Measurements from ENCODE around the gene DYRK1A.

DYRK1A gene

DNA sequence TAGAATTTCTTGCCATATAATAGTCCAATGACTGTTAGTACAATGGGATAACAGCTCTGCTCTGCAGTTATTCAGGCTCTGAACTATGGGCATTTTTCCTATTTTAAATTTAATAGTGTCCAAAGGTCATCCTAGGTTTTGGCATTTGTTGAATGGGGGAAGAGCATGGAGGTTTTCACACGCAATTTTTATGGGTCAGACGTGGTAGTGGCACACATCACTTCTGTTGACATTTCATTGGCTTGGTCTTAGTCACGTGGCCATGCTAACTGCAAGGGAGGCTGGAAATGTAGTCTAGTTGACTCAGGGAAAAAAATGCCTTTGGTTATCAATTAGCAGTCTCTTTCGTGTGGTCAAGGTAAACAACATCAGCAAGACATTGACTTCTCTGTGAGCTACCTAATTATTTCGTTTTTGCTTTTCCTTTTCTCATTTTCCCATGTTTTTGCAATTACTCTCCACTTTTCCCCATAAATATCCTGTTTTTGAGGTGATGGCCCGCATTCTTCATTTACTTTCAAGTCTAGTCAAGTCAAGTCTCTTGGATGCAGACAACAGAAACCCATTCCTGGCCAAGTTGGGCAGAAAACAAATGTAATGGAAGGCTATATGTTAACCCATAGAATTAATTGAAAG is 82.8 kb downstream of the DYRK1A start:
- no peak for DNase-seq (ENCODE audit: low read depth in 2 of 2)

DNA sequence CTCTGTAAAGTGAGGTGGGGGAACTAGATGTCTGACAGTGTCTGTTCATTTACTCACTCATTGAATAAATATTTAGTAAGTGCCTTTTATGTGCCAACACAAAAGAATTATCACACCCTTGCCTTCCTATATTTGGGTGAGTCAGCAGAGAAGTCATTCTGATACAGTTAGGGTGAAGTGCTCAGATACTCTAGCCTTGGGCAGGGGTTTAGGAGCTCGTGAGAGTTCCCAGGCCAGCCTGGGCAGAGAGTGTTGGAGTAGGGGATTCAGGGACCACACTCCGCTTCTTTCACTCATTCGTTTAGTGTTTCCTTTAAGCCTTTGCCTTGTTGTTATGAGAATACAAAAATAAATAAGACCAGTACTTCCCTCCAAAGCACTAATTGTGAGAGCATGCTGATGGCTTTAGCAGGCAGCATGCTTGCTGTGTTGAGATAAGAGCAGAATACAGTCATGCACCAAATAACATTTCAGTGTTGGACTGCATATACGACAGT is 83.9 kb downstream of the DYRK1A start:
- DNase-seq (ENCODE audit: low read depth in 2 of 2): no peak

DNA sequence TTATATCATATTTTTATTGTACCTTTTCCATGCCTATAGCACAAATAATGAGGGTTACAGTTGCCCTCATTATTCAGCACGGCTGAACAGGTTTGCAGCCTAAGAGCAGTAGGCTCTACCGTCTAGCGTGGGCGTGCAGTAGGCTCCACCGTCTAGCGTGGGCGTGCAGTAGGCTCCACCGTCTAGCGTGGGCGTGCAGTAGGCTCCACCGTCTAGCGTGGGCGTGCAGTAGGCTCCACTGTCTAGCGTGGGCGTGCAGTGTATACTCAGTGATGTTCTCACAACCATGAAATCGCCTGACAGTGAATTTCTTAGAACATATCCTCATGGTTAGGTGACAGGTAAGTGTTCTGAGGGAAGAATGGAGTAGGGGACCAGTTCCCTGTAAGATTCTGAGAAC is 84.9 kb downstream of the DYRK1A start:
- DNase-seq (ENCODE audit: low read depth in 2 of 2): no peak

DNA sequence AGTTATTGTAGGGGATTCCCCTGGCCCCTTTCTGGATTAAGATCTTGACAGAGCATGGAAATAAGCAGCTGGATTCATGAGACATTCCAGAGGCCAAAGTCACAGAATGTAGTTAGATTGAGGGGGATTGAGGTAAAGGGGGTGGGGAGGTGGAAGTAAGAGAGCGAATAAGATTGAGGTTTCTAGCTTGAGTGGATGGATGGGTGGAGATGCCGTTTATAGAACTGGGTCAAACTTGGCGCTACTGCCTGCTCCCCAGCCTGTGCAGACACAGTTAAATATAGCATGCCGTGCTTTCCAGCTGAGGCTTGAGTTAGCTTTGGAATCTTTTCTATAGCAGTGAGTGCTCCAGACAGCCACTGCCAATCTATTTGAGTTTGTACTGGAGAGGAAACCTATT is 85.7 kb downstream of the DYRK1A start:
- DNase-seq (ENCODE audit: low read depth in 2 of 2): no peak

DNA sequence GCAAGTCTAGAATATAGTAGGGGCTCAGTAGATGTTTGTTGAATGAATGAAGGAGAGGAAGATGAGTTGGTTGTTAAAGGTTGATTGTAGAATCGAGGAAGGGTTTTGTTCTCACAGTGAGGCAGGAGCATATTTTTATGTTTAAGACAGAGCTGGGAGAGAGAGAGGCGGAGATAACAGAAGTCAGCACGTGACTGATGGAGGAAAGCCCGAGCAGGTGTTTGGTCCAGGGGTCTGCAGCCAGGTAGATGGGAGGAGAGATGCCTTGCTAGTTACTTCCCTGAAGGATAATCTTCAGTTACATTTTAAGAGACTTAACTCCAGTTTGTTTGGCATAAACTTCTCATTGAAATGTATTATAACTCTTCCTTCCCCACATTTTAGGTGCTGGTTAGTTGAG is 86.8 kb downstream of the DYRK1A start:
- DNase-seq (ENCODE audit: low read depth in 2 of 2): no peak

DNA sequence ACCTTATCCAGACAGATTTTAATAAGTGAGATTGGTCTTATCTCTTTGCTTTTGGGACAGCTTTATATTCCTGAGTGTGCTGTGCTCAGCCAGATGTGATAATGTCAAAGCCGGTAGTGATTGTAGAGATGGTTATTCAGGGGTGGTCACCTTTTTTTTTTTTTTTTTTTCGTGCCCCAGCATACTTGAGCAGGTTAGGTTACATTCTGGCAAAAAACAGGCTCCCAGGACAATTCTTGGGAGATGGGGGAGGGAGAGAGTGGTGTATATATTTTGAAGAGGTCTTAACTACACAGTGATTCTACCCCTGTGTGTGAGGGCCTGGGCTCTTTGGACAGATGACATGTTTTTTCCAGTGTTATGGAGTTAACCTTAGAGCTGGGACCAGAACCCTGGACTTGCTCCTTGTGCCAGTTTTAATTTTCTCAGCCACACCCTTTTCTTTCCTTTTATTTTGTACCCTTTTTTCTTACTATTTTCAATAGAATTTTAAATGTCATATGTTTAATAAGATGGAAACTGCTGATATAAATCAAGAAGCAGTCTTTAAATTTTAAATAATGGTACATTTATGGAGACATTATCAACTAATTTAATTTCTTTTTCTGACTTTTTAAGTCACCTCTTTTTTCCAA is 88.4 kb downstream of the DYRK1A start:
- DNase-seq (ENCODE audit: low read depth in 2 of 2): no peak

DNA sequence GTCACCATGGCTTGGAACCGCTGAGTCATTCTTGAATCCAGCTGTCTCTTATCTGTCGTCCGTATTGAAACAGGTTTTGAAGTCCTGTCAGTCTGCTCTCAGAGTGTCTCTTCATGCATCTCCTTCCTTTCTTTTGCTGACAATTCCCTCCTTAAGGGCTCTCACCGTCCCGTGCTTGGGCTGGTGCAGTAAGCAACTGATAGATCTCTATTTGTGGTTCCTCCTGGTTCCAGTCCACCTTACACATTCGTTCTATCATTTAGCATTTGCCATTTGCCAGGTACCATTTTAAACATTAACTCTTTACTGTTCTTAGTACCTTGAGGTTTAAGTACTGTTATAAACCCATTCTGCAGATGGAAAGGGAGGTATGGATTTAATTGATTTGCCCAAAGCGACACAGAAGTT is 88.9 kb downstream of the DYRK1A start:
- no peak for DNase-seq (ENCODE audit: low read depth in 2 of 2)

DNA sequence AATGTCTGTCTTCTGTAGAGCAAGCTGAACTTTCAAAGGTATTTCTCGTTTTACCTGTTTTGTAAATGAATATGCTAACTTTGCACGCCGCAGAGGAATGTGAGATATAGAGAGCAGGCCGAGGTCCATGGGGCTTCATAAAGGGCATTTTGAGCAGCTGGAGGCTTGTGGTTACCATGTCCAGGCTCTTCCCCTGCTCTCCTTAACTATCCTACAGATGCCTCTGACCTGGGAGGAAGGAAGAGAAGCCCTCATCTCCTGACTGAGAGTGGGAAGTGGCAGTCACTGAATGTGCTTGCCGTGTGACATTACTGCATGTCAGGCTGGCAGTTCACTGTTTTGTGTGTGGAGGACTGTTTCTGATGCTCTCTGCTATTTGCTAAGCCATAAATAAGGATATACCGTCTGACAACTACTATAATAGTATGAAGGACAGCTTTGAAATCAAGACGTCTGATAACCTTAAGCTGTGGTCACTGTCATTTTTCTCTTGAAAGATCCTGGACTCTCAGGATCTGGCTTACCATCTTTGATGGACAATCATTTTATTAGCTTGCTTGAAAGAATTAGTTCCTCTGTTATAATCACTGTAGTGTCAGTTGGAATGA is 92.2 kb downstream of the DYRK1A start:
- DNase-seq (ENCODE audit: low read depth in 2 of 2): no peak

DNA sequence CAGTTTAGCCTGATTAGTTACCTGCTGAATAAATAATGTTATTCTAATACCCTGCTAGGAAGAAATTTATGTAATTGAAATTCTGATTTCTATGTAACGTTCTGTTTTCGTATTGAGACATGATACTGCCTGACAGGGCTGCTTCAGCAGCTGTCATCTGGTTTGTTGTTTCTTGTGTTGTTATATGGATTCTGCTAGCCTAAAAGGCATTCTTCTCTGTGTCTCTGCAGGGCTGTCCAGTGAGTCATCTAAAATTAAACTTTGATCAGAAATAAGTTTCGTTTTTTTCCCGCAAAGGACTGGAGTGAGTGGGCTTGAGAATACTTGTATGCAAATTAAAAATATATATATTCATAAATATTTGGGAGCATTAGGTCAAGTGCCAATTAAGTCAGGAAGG is 93.0 kb downstream of the DYRK1A start:
- DNase-seq (ENCODE audit: low read depth in 2 of 2): no peak

DNA sequence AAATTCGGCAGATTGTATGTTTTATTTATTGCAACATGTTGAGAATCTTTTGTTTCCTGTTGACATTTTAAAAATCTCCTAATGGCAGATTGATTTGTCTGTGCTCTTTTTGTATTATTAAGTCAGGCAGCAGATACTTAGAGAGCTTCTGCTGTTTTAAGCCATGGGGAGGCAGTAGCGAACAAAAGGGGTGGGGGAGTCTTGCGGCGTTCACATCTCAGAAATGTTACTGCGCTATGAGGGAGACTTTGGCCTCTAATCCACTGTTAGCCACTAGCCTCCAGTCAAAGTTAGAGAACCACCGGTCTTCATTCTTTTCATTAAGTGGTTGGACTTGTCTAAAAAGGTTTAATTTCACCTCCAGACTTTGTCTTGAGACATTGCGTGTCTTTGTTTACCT is 93.6 kb downstream of the DYRK1A start:
- DNase-seq (ENCODE audit: low read depth in 2 of 2): no peak

DNA sequence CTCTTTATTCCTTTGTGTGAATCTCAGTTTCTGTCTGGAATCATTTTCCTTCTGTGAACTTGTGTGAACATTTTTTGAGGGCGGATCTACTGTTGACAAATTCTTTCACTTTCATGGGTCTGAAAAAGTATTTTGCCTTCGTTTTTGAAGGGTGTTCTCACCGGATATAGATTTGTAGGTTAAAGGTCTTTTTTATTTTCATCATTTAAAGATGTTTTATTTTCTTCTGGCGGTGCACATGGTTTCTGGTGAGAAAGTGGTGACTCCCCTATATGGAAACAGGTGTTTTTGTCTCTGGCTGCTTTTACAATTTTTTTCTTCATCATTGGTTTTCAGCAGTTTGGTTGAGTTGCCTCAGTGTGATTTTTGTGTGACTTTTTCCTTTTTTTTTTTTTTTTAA is 94.9 kb downstream of the DYRK1A start:
- DNase-seq (ENCODE audit: low read depth in 2 of 2): no peak

DNA sequence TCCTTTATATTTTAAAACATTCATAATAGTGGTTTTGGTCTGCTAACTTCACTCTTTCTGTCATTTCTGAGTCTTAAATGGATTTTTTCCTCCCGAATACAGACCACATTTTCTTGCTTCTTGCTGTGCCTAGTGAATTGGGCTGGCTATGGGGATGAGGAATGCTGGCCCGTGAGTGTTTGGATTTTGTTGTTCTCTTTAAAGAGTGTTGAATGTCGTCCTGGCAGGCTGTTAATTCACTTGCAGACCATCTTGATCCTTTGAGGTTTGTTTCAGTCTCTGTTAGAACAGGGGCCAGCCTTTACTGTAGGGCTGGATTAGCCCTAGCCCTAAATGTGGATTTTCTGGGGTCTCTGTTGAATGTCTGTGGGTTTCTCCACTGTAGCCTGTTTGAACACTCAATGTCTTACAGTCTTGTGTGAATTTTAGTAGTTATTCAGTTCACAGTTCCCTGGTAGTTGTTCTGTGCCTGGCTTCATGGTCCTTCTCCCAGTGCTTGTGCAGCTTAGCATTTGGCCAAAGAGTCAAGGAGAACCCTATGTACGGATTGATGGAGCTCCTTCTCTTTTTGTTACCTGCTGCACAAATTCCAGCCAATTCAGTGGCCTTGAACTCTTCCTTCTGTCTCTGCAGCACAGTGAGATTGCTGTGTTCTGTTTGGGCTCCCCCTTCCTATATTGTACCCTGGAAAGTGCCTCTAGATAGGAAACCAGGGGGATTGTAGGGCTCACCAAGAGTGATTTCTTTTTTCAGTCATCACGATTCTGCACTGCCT is 95.7 kb downstream of the DYRK1A start:
- DNase-seq (ENCODE audit: low read depth in 2 of 2): no peak

DNA sequence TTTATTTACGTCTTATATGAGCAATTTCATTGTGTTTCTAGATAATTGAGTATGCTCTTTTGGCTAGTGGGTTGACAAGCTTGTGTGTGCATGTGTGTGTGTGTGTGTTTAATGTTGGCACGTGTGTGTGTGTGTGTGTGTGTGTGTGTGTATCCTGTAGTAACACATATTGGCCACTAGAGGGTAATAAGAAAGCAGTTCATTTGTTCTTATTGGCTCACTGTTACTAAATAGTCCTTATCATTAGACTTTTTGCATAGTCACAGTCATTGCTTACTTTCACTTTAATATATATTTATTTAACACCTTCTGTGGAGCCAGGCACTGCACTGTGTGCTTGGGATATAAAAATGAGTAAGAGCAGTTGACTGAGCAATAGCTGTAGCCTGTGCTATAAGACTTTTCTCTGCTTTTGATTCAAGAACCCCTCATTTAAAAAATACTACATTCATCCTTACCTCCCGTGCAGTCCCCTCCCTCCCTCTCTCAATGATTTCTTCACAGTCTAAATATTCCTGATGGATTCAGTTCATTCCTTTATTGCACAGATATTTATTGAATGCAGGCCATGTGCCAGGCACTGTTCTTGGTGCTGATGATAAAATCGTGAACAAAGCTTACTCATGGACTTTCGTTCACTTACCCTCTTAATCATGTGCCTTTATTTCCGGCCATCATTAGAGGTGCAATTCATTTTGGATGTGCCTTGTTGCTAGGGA is 96.7 kb downstream of the DYRK1A start:
- DNase-seq (ENCODE audit: low read depth in 2 of 2): no peak

DNA sequence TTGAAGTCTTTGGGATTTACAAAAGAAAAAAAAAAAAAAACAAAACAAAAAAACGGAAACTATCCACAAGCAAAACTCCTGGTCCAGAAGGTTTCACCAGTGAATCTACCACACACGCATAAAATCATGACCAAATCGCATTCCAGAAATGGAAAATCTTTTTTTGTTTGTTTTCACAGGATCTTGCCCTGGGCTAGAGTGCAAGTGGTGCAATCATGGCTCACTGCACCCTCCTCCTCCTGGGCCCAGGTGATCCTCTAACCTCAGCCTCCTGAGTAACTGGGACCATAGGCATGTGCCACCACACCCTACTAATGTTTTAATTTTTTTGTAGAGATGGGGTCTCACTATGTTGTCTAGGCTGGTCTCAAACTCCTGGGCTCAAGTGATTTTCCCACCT is 100.5 kb downstream of the DYRK1A start:
- no peak for DNase-seq (ENCODE audit: low read depth in 2 of 2)

DNA sequence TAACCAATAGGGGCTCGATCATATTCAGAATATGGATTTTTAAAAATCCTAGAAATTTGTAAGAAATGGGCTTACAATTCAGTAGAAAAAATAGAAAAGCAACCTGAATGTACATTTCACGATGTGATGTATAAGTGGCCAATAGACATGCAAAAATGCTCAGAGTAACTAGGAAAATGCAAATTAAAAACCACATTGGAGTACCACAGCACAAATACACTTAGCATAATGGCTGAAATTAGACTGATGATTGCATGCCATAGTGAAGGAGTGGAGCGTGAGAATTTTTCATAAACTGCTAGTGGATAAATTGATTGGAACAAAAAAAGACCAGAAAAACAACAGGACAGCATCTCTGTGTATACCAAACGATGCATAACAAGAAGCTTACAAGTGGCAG is 102.3 kb downstream of the DYRK1A start:
- no peak for DNase-seq (ENCODE audit: low read depth in 2 of 2)

DNA sequence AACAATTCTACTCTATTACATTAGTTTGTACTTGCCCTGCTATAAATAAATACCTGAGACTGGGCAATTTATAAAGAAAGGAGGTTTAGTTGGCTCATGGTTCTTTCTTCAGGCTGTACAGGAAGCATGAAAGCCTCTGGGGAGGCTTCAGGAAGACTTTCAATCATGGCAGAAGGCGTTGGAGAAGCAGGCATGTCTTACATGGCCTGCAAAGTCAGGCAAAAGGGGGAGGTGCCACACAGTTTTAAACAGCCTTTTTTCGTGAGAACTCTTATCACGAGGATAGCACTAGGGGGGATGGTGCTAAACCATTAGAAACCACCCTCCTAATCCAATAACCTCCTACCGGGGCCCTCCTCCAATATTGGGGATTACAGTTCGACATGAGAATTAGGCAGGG is 102.9 kb downstream of the DYRK1A start:
- no peak for DNase-seq (ENCODE audit: low read depth in 2 of 2)

DNA sequence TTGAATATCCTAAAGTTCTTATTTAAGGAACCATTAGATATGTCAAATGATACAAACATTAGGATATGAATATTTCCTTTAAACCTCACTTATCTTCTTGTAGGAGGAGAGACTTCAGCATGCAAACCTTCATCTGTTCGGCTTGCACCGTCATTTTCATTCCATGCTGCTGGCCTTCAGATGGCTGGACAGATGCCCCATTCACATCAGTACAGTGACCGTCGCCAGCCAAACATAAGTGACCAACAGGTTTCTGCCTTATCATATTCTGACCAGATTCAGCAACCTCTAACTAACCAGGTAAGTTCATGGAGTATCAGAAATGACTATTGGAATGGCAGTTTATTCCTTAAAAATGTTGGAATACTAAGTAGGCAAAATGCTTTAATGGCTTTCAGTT is 106.0 kb downstream of the DYRK1A start:
- no peak for DNase-seq (ENCODE audit: low read depth in 2 of 2)

DNA sequence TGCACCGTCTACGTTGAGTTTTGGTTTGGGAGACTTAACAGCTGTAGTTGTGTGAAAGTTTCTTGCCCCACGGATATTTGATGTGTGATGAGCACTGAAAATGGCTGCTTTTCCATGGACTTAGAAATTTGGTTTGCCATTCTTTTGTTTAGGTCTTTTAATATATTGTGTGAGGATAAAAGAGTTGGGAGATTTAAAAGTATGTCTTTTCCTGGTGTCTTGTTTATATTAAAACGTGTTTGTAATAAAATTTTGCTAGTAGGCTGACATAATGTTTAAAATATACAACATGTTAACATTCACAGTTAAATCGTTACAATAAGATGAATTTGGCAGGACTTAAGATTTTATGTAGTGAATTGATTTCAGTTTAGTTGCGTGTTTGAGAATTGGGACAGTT is 106.9 kb downstream of the DYRK1A start:
- DNase-seq (ENCODE audit: low read depth in 2 of 2): no peak

DNA sequence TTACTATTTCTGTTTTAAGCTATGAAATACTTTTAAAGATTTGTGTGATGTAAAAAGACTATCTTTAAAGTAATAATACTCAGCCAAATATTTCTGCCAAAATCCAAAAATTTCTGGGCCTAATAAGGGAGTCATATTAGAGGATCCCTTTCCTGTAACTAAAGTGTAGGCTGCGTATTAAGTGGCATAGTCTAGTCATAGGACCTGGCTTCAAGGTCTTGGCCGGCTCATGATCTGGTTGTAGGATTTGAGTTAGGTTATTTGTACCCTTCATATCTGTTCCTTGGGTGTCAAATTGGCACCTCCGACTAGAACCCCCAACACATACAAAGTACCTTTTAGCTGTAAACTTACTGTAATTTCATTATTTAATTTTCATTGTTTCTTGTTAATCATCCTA is 107.8 kb downstream of the DYRK1A start:
- no peak for DNase-seq (ENCODE audit: low read depth in 2 of 2)

DNA sequence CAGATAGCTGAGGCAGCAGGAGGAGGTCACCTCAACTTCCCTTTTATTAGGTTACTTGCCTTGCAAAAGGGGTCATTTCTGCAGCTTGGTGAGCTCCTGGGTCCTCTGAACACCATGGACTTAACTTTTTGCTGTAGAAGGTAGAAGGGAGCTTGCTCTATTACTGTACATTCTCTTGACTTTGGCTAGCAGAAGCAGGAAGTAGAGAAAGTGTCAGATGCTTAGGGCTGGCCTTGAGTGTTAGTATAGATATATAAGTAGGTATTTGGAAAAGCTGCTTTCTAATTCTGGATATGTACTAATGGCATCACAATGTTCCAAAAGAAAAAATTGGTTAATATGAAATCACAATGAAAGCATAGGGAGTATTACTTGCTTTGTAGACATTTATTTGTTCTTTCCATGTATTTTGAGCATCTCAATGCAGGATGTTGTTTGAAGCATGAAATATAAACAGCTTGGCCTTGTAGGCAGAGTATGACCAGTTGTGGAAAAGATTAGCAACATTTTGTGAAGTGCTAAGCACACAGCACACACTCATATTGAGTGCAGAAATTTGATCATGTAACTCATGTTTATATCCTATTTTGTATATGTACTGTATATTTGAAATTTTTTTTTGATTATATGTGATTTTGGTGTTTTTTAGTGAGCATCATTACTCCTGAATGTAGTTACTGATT is 108.8 kb downstream of the DYRK1A start:
- no peak for DNase-seq (ENCODE audit: low read depth in 2 of 2)

DNA sequence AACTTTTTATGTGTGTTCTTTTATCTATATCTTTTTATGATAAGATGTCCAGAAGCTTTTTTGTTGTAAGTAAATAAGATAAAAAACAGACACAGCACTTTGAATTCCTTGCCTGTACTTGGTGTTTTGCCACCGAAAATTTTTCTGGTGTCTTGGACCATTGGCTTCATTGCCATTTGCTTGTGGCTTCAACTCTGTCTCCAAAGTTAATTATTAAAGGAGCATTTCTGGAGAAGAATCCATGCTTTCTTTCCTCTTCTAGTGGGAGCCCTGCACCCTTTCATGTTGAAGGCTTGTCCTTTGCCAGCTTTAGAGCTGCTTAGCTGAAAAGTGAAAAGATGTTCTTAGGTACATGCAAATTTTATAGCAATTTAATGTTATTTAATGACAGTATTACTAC is 112.2 kb downstream of the DYRK1A start:
- DNase-seq (ENCODE audit: low read depth in 2 of 2): no peak

Data from activated CD8-positive, alpha-beta memory T cell treated with anti-CD3 and anti-CD28 coated beads for 4 hours (primary cell).